MM.1S (cell line): ENCODE measurements around the gene MRPL42.

Experiments used
- EZH2 ChIP-seq: fragments of 300-600 bp; sonication (generic); optimal IDR thresholded peaks from 2 replicates; pipeline ENCODE3; 2017; ENCODE audit warnings: low read depth, mild to moderate bottlenecking, antibody characterized with exemption, low read length, mixed read lengths
- EZH2phosphoT487 ChIP-seq: fragments of 300-600 bp; sonication (generic); IDR thresholded peaks from 2 replicates; pipeline ENCODE4 v1.6.1; 2018; ENCODE audit warnings: antibody characterized with exemption, low read length

DNA sequence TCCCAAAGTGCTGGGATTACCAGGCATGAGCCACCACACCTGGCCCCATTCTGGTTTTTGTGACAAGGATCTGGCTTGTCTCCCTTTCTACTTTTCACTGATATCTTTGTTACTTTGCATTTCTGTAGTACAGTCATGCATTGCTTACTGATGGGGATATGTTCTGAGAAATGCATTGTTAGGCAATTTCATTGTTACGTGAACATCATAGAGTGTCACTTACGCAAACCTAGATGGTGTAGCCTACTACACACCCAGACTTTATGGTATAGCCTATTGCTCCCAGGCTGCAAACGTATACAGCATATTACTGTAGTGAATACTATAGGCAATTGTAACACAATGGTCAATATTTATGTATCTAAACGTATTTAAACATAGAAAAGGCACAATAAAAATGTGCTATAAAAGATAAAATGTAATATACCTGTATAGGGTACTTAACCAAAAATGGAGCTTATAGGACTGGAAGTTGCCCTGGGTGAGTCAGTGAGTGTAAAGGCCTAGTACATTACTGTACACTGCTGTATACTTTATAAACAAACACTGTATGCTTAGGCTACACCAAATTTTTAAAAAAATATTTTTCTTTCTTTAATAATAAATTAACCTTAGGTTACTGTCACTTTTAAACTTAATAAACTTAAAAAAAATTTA, 16.0 kb downstream of the MRPL42 start:
- no peak for TF ChIP-seq EZH2
- TF ChIP-seq EZH2phosphoT487, result no peak
